H1 (cell line): ENCODE data around the gene VCPKMT. TPM values are rescaled to one million over a fixed set of nuclear protein-coding genes. Genes with fewer than 3 reads are reported as not detected.

Source experiments
- GTF2F1 ChIP-seq: IDR thresholded peaks from 2 replicates; pipeline ENCODE4 v1.6.1; 2012; ENCODE audit warnings: low read depth, low read length, improper control_type of control experiment, borderline replicate concordance
- POU5F1 ChIP-seq: IDR thresholded peaks from 2 replicates; pipeline ENCODE4 v1.6.1; 2011; ENCODE audit warnings: low read depth, mild to moderate bottlenecking, low read length, moderate library complexity
- USF2 ChIP-seq: IDR thresholded peaks from 2 replicates; pipeline ENCODE4 v1.6.1; 2011; ENCODE audit warnings: low read length, improper control_type of control experiment
- YY1 ChIP-seq: IDR thresholded peaks from 2 replicates; pipeline ENCODE4 v1.6.1; 2011; ENCODE audit warnings: low read depth, mild to moderate bottlenecking, low read length
- polyA plus RNA-seq, 7 experiments: library from polyadenylated mRNA; depleted of rRNA in 3 of 7; stranded (reverse) in 5 of 7; unstranded in 2 of 7; fragments of >200 nt in 5 of 7; fragments of 200-250 nt in 2 of 7; gene quantifications; 1 replicate in 5 of 7; 2 replicates in 1 of 7; 4 replicates in 1 of 7; pipeline versions ENCODE4 v1.2.1 to v1.2.3, GENCODE V29; 2011 to 2013; ENCODE audit warnings: missing spikeins in 2 of 7, mixed read lengths in 2 of 7
- total RNA-seq: library from RNA; stranded (reverse); fragmentation: NEBNext Ultra II Directional; extraction: Animal tissue kit (Norgen Biotek cat#: 25700); gene quantifications from 2 replicates; pipeline ENCODE4 v1.2.1, GENCODE V29; 2021

VCPKMT gene
- total and polyA plus RNA-seq, 2 of the 8 experiments (the other 6 are each of a cell fraction or from before 2014, with no cell fraction given), result 3.8 to 7.1 TPM

DNA sequence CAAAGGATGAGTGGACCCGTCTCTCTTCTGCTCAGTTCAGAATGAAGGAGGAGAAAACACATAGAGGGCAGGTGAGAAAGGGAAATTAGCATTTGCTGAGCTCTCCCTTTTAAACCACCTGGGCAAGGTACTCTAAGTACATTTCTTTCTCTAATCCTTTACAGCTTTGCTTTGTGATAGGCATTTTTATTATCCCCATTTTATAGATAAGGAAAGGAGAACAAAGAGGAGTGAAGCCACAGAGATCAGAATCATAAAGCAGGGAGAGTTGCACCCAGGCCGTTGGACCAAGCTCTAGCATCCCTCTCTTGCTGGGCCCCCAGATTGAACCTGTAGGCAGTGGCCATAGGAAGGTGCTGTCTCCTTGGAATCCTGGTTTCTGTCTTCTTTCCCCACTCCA is 47.0 kb downstream of the VCPKMT start (continued):
- TF ChIP-seq POU5F1 (no peak), YY1 (no peak), USF2 (no peak), GTF2F1 (no peak)
